Testis (tissue), 3 donors: ENCODE results near the gene MCC. TPM values are rescaled to one million over a fixed set of nuclear protein-coding genes. Genes with fewer than 3 reads are reported as not detected.

ENCODE experiments used
- DNase-seq: peaks from one replicate; pipeline ENCODE4 v3.0.0-alpha.2; 2019
- H3K27ac ChIP-seq, 2 donors: fragments of 200-600 bp; sonication (generic); one replicate each; pipeline ENCODE4 v1.5.1; 2019
- H3K27me3 ChIP-seq: fragments of 200-600 bp; sonication (generic); one replicate; pipeline ENCODE4 v1.5.1; 2019
- H3K36me3 ChIP-seq: fragments of 200-600 bp; sonication (generic); one replicate; pipeline ENCODE4 v1.5.1; 2017; ENCODE audit warnings: low read depth; ENCODE audit errors: missing control alignments
- H3K4me1 ChIP-seq: fragments of 200-600 bp; sonication (generic); one replicate; pipeline ENCODE4 v1.5.1; 2019
- H3K4me3 ChIP-seq, 2 donors: fragments of 200-600 bp; sonication (generic); one replicate each; pipeline ENCODE4 v1.5.1; 2017 to 2019
- H3K9me3 ChIP-seq: fragments of 200-600 bp; sonication (generic); one replicate; pipeline ENCODE4 v1.5.1; 2017
- CTCF ChIP-seq, 3 experiments: fragments of 450-650 bp in 2 of 3; fragments of 200-600 bp in 1 of 3; sonication (generic) in 1 of 3; IDR thresholded peaks; one replicate each; pipeline ENCODE4 v1.5.1; 2016 to 2019; ENCODE audit warnings: antibody characterized with exemption in 3 of 3, mild to moderate bottlenecking in 2 of 3, moderate library complexity in 1 of 3
- POLR2A ChIP-seq: fragments of 450-650 bp; IDR thresholded peaks from one replicate; pipeline ENCODE4 v1.6.1; 2017; ENCODE audit warnings: antibody characterized with exemption, mild to moderate bottlenecking, moderate library complexity
- WGBS, 2 donors: methylation state at CpG; one replicate each; pipeline ENCODE4 v1.1.5; 2018; 5-methylcytosine and 5-hydroxymethylcytosine counted together
- intact Hi-C: fragments of 100-400 bp; cut with DNase I; formaldehyde crosslinking; loops from one replicate; pipeline ENCODE4 v1.15.1; 2023; ENCODE audit warnings: low total_unique reads
- polyA plus RNA-seq: library from polyadenylated mRNA; stranded (reverse); fragments of 350-450 nt; fragmentation: Illumina TruSeq; extraction: RNeasy Lipid Tissue Mini Kit (QIAGEN cat#74804); gene quantifications from one replicate; pipeline ENCODE4 v1.2.3, GENCODE V29; 2014; ENCODE audit warnings: low read depth, low replicate concordance; ENCODE audit not compliant: insufficient read depth
- total RNA-seq, 2 donors: library from RNA; depleted of rRNA; stranded (reverse); fragments of >200 nt; gene quantifications; one replicate each; pipeline ENCODE4 v1.2.3, GENCODE V29; 2016

MCC gene
- total and polyA plus RNA-seq, 3 donors from 2014 or later, result 7.1 to 23.7 (median 21.4) TPM

- no peaks in the 10 kb centered on the region for H3K4me1 ChIP-seq
These were observed 36.7 kb upstream of the MCC start for GRCh38 chr5:113524927-113525326.

GRCh38 chr5:113523168-113523567 lies 34.9 kb upstream of the MCC start:
- Histone ChIP-seq H3K4me3 (no peak overlapping the region), H3K27ac (no peak overlapping the region), H3K4me1 (no peaks in the 10 kb centered on the region), H3K36me3 (no peaks in the 10 kb centered on the region), H3K27me3 (no peaks in the 10 kb centered on the region), H3K9me3 (no peaks in the 10 kb centered on the region)
- WGBS, 2 donors, result 85 to 90% methylated on average over 2 of the region's 2 CpGs
- no peak for DNase-seq
- no peak for TF ChIP-seq CTCF (IDR thresholded peaks at IDR 0.05)
- TF ChIP-seq POLR2A, result no peak
- intact Hi-C loops, result no loop called here

More at GRCh38 chr5:113524927-113525326, 36.7 kb upstream of the MCC start:
- no peak for TF ChIP-seq POLR2A
- no peak for TF ChIP-seq CTCF (IDR thresholded peaks at IDR 0.05)
- H3K27me3 ChIP-seq, result no peaks in the 10 kb centered on the region
- H3K36me3 ChIP-seq, result no peaks in the 10 kb centered on the region
- intact Hi-C loops, result no loop called here
- H3K9me3 ChIP-seq, result no peaks in the 10 kb centered on the region
- H3K4me3 ChIP-seq, result no peak overlapping the region
- DNase-seq, result no peak
- 82 to 87% methylated on average over 2 of the region's 2 CpGs for WGBS, 2 donors
- no peak overlapping the region for H3K27ac ChIP-seq

- Histone ChIP-seq H3K4me1 (no peaks in the 10 kb centered on the region), H3K27me3 (no peaks in the 10 kb centered on the region), H3K27ac (no peak overlapping the region), H3K36me3 (no peaks in the 10 kb centered on the region), H3K9me3 (no peaks in the 10 kb centered on the region), H3K4me3 (no peak overlapping the region)
- no peak for DNase-seq
- TF ChIP-seq POLR2A (no peak), CTCF (IDR thresholded peaks at IDR 0.05) (no peak)
- intact Hi-C loops, result no loop called here
These were observed 32.6 kb upstream of the MCC start for GRCh38 chr5:113520899-113521298.

GRCh38 chr5:113520429-113520828 lies 32.2 kb upstream of the MCC start:
- intact Hi-C loops, result no loop called here
- DNase-seq, result no peak
- H3K27ac ChIP-seq, result no peak overlapping the region
- no peaks in the 10 kb centered on the region for H3K36me3 ChIP-seq
- H3K9me3 ChIP-seq, result no peaks in the 10 kb centered on the region
- peaks cover 2% of the 10 kb centered on the region for H3K4me1 ChIP-seq
- no peaks in the 10 kb centered on the region for H3K27me3 ChIP-seq
- no peak overlapping the region for H3K4me3 ChIP-seq
- TF ChIP-seq CTCF (IDR thresholded peaks at IDR 0.05) (no peak), POLR2A (no peak)

GRCh38 chr5:113519412-113519811 lies 31.2 kb upstream of the MCC start:
- WGBS, 2 donors, result 87 to 91% methylated on average over 2 of the region's 2 CpGs
- DNase-seq, result no peak
- no peak overlapping the region for H3K4me3 ChIP-seq
- H3K27ac ChIP-seq, result no peak overlapping the region
- no peak for TF ChIP-seq POLR2A
- TF ChIP-seq CTCF (IDR thresholded peaks at IDR 0.05), result no peak
- no peaks in the 10 kb centered on the region for H3K9me3 ChIP-seq
- intact Hi-C loops, result no loop called here
- no peaks in the 10 kb centered on the region for H3K36me3 ChIP-seq
- no peaks in the 10 kb centered on the region for H3K27me3 ChIP-seq
- peaks cover 3% of the 10 kb centered on the region for H3K4me1 ChIP-seq
